Brain microvascular endothelial cell (primary cell): ENCODE results near the gene PNKD.

Source experiments
- DNase-seq: peaks from one replicate; pipeline ENCODE4 v3.0.0-alpha.2; 2020
- H3K27ac ChIP-seq: fragments of 250-450 bp; sonication (Bioruptor Pico); 2 replicates; pipeline ENCODE4 v1.5.1; 2020; ENCODE audit warnings: mild to moderate bottlenecking, moderate library complexity
- H3K27me3 ChIP-seq: fragments of 250-450 bp; sonication (Bioruptor Pico); replicated peaks from 2 replicates; pipeline ENCODE4 v1.5.1; 2020; ENCODE audit warnings: mild to moderate bottlenecking
- H3K36me3 ChIP-seq: fragments of 250-450 bp; sonication (Bioruptor Pico); replicated peaks from 2 replicates; pipeline ENCODE4 v1.5.1; 2020; ENCODE audit warnings: mild to moderate bottlenecking
- H3K4me3 ChIP-seq: 2 replicates; pipeline ENCODE4 v1.5.1; 2011; ENCODE audit warnings: low read depth, mild to moderate bottlenecking, control low read depth, low read length, moderate library complexity
- CTCF ChIP-seq: IDR thresholded peaks from 2 replicates; pipeline ENCODE4 v1.5.1; 2011; ENCODE audit warnings: low read depth, mild to moderate bottlenecking, moderate library complexity, low read length, control low read depth, inconsistent platforms; ENCODE audit errors: missing control alignments
- in situ Hi-C: cut with HindIII; loops from 2 replicates; pipeline ENCODE4 v1.10.0; 2017; ENCODE audit warnings: low sequenced_read_pairs, low pct_ligation_motif_present

PNKD gene

GRCh38 chr2:218235017-218235416 lies 35.3 kb upstream of the PNKD start:
- TF ChIP-seq CTCF: no peak
- no peak overlapping the region for H3K27ac ChIP-seq
- H3K27me3 ChIP-seq: no peaks in the 10 kb centered on the region
- no peak overlapping the region for H3K4me3 ChIP-seq
- DNase-seq: no peak
- H3K36me3 ChIP-seq: peaks cover 91% of the 10 kb centered on the region
- in situ Hi-C loops: no loop called here

GRCh38 chr2:218236829-218237228 lies 33.5 kb upstream of the PNKD start:
- peaks cover 93% of the 10 kb centered on the region for H3K36me3 ChIP-seq
- TF ChIP-seq CTCF: no peak
- no peak overlapping the region for H3K27ac ChIP-seq
- DNase-seq: no peak
- no peaks in the 10 kb centered on the region for H3K27me3 ChIP-seq
- no peak overlapping the region for H3K4me3 ChIP-seq
- in situ Hi-C loops: no loop called here

- Histone ChIP-seq H3K27me3 (no peaks in the 10 kb centered on the region), H3K27ac (no peak overlapping the region), H3K36me3 (peaks cover 95% of the 10 kb centered on the region), H3K4me3 (no peak overlapping the region)
- in situ Hi-C loops: no loop called here
- DNase-seq: no peak
- no peak for TF ChIP-seq CTCF
These were observed 31.4 kb upstream of the PNKD start for GRCh38 chr2:218238887-218239286.

GRCh38 chr2:218244204-218244603 lies 26.1 kb upstream of the PNKD start:
- H3K36me3 ChIP-seq: peaks cover 98% of the 10 kb centered on the region
- no peak overlapping the region for H3K27ac ChIP-seq

GRCh38 chr2:218244665-218245064 lies 25.7 kb upstream of the PNKD start:
- H3K27me3 ChIP-seq: no peaks in the 10 kb centered on the region
- no peak for TF ChIP-seq CTCF
- DNase-seq: no peak
- no peak overlapping the region for H3K4me3 ChIP-seq
- no peak overlapping the region for H3K27ac ChIP-seq
- in situ Hi-C loops: no loop called here
- peaks cover 98% of the 10 kb centered on the region for H3K36me3 ChIP-seq

More at GRCh38 chr2:218244204-218244603, 26.1 kb upstream of the PNKD start:
- no peak for TF ChIP-seq CTCF
- in situ Hi-C loops: no loop called here
- Histone ChIP-seq H3K27me3 (no peaks in the 10 kb centered on the region), H3K4me3 (no peak overlapping the region)
- DNase-seq: no peak

GRCh38 chr2:218245214-218245613 lies 25.1 kb upstream of the PNKD start:
- no peak for DNase-seq
- TF ChIP-seq CTCF: no peak
- Histone ChIP-seq H3K36me3 (peaks cover 98% of the 10 kb centered on the region), H3K4me3 (no peak overlapping the region), H3K27ac (no peak overlapping the region), H3K27me3 (no peaks in the 10 kb centered on the region)
- in situ Hi-C loops: no loop called here
